Endothelial cell (in vitro differentiated cells): ENCODE measurements around the gene MED31. TPM values are rescaled to one million over a fixed set of nuclear protein-coding genes. Genes with fewer than 3 reads are reported as not detected.
A peak's percentile ranks its signal among the peaks of the same experiment; 100 is the strongest.
"Not testable (repeated sequence)": the region's sequence is repeated elsewhere in the genome, so short reads cannot be mapped to it uniquely, and the experiment has no call there.

Source experiments
- DNase-seq: peaks from one replicate; pipeline ENCODE4 v3.0.0; 2021; ENCODE audit warnings: low spot score
- H3K27ac Mint-ChIP-seq: one replicate; pipeline ENCODE4 v1.8.0; 2021; ENCODE audit warnings: mixed read lengths, inconsistent platforms; ENCODE audit not compliant: unreplicated experiment
- H3K27me3 Mint-ChIP-seq: one replicate; pipeline ENCODE4 v1.8.0; 2021; ENCODE audit warnings: mild to moderate bottlenecking, moderate library complexity, mixed read lengths, inconsistent platforms; ENCODE audit not compliant: unreplicated experiment
- H3K36me3 Mint-ChIP-seq: one replicate; pipeline ENCODE4 v1.8.0; 2021; ENCODE audit warnings: mild to moderate bottlenecking, low read depth, mixed read lengths, inconsistent platforms; ENCODE audit not compliant: unreplicated experiment
- H3K4me1 Mint-ChIP-seq: one replicate; pipeline ENCODE4 v1.8.0; 2021; ENCODE audit warnings: mild to moderate bottlenecking, mixed read lengths, inconsistent platforms; ENCODE audit not compliant: unreplicated experiment
- H3K4me3 Mint-ChIP-seq: one replicate; pipeline ENCODE4 v1.8.0; 2021; ENCODE audit warnings: mild to moderate bottlenecking, mixed read lengths, inconsistent platforms; ENCODE audit not compliant: unreplicated experiment
- H3K9me3 Mint-ChIP-seq: one replicate; pipeline ENCODE4 v1.8.0; 2021; ENCODE audit warnings: mixed read lengths, inconsistent platforms; ENCODE audit not compliant: unreplicated experiment
- CTCF ChIP-seq: fragments of 200-600 bp; sonication (generic); IDR thresholded peaks from one replicate; pipeline ENCODE4 v1.5.0; 2021; ENCODE audit warnings: antibody characterized with exemption; ENCODE audit not compliant: unreplicated experiment
- total RNA-seq: library from RNA; stranded (reverse); fragmentation: NEBNext Ultra II Directional; extraction: Animal tissue kit (Norgen Biotek cat#: 25700); gene quantifications from one replicate; pipeline ENCODE4 v1.2.1, GENCODE V29; 2021; ENCODE audit not compliant: unreplicated experiment

Gene MED31
- total RNA-seq, 1 donor from 2014 or later = 18.3 TPM

DNA sequence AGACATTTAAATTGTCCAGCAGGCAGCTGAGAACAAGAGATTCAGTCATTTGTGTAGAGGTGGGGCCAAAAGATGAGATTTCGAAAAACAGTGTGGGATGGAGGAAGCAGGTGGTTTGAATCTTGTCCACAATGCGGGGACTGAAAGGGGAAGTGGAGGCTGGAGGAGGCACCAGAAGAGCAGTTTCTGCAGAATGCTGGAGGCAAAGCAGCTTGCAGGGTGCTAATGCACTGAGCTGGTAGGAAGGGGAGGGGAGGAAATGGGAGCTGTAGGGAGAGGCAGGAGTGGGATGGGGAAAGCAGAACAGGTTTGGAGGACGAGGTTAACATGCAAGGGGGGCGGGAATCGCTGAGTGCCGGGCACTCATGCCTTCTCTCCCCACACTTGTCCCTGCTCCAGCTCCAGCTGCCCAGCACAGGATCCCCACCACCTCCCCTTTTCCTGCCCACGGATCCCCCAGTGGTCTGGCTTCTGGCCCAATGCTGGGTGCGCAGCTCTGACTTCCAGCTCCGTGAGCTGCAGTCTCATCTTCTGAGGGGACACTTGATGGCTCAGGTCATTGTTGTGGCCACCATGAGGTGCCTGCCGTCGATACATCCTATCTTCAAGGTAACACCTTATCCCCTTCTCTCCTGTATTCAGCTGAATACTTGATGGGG is 9.5 kb upstream of the MED31 start:
- TF ChIP-seq CTCF = no peak
- H3K9me3 Mint-ChIP-seq = no peaks in the 10 kb centered on the region
- peaks cover 8% of the 10 kb centered on the region for H3K4me1 Mint-ChIP-seq
- H3K27ac Mint-ChIP-seq = no peak overlapping the region
- no peaks in the 10 kb centered on the region for H3K36me3 Mint-ChIP-seq
- no peak overlapping the region for H3K4me3 Mint-ChIP-seq
- peaks cover 7% of the 10 kb centered on the region for H3K27me3 Mint-ChIP-seq
- no peak for DNase-seq

- peaks cover 10% of the 10 kb centered on the region for H3K27me3 Mint-ChIP-seq
- H3K9me3 Mint-ChIP-seq = no peaks in the 10 kb centered on the region
- no peak for TF ChIP-seq CTCF
- no peak overlapping the region for H3K27ac Mint-ChIP-seq
- H3K4me1 Mint-ChIP-seq = peaks cover 12% of the 10 kb centered on the region
- H3K36me3 Mint-ChIP-seq = no peaks in the 10 kb centered on the region
- DNase-seq = no peak
- H3K4me3 Mint-ChIP-seq = no peak overlapping the region
Measured at GRCh38 chr17:6660101-6660500, 8.7 kb upstream of the MED31 start.

GRCh38 chr17:6658411-6658810 is 7.0 kb upstream of the MED31 start:
- peaks cover 12% of the 10 kb centered on the region for H3K27me3 Mint-ChIP-seq
- H3K36me3 Mint-ChIP-seq, H3K9me3 Mint-ChIP-seq, DNase-seq, H3K27ac Mint-ChIP-seq, H3K4me3 Mint-ChIP-seq: not testable (repeated sequence)
- H3K4me1 Mint-ChIP-seq = peaks cover 20% of the 10 kb centered on the region

DNA sequence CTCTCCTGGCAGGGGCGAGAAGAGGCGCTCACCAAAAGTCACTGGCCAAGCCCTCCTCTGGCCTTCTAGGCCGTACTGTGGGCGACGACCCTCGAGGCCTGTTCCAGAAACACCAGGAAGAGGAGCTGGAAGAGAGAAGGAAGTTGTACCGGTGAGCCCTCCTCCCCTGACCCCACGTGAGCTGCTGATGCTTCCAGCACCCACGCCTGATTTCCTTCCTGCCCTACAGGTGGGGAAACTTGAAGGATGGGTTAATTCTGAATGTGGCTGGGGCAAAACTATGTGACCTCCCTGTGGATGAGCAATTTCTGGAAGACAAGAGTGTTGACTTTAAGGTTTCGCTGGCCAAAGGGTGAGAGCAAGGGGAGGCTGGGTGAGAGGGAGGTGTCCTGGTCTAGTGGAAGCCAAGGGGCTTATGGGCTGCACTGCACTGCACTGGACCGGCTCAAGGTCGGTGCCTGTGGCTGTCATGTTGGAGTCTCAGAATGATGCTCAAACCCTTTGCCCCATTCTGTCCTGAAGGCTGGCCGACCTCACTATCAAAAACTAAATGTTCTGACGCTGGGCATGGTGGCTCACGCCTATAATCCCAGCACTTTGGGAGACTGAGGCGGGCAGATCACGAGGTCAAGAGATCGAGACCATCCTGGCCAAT is 6.4 kb upstream of the MED31 start:
- Mint-ChIP-seq H3K9me3 (no peaks in the 10 kb centered on the region), H3K36me3 (no peaks in the 10 kb centered on the region), H3K27me3 (peaks cover 12% of the 10 kb centered on the region), H3K4me3 (peak overlapping the region; percentile 60), H3K27ac (no peak overlapping the region), H3K4me1 (peaks cover 20% of the 10 kb centered on the region)
- DNase-seq = no peak
- no peak for TF ChIP-seq CTCF

DNA sequence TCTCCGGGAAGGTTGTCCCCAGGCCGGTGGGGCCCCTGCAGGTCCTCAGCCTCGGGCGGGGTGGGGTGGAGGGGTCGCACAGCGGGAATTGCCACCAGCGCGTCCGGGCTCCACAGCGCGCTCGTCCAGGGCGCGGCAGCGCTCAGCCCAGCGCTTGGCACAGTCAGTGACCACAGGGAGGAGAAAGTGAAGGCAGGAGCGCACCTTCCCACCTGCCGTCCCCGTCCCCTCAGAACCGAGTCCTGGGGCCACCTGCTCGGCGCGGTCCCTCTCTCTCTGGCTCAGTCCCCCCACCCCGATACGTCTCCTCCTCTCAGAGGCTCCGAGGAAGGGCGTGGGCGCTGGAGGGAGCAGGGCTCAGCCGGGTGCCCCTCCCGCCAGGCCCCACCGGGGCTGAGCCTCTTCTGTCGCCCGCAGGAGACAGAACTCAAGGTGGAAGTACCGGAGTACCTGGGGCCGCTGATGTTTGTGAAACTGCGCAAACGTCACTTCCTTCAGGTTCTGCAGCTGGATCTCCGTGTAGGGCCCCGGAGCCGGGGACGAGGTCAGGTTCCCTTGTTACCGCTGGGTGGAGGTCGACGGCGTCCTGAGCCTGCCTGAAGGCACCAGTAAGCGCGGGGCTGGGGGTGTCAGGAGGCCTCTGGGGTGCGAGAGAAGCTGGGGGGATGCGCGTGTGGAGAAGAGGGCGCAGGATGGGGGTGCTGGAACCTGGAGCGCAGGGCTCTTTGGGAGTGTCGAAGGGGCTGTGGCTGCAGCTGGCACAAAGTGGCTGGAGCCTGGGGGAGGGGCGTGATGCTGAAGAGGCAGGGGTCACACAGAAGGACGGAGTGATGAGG is 5.6 kb upstream of the MED31 start:
- not testable (repeated sequence) for H3K36me3 Mint-ChIP-seq, H3K27ac Mint-ChIP-seq, DNase-seq, H3K9me3 Mint-ChIP-seq
- H3K4me3 Mint-ChIP-seq = peak overlapping the region; percentile 60
- H3K4me1 Mint-ChIP-seq = peaks cover 20% of the 10 kb centered on the region
- H3K27me3 Mint-ChIP-seq = peaks cover 12% of the 10 kb centered on the region

DNA sequence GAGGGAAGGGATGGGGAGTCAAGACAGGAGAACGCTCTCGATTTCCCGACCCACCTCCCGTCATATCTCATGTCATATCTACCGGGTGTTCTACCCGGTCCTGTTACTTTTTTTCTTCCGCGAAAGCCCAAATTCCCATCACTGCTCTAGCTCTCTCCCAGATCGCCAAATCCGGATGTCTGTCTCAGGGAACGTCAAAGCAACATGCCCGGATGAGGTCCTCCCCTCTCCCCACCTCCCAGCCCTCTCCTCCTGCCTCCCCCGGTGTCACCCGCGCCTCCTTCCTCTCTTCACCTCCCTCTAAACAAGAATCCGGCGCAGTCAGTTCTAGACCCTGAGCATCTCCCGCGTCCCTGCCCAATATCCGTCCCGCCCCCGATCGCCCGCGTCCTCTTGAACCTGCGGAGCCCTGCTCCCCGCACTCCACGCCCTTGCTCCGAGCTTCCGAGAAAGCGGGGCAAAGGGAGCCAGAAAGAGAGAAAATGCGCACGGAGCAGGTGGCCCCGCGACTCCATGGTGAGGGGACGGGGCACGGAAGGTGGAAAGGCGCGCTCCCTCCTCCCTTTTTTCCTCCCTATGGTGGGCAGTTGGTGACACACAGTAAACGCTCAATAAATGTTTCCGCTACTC is 4.4 kb upstream of the MED31 start:
- not testable (repeated sequence) for H3K9me3 Mint-ChIP-seq, H3K27ac Mint-ChIP-seq, H3K36me3 Mint-ChIP-seq, DNase-seq
- H3K27me3 Mint-ChIP-seq = peaks cover 16% of the 10 kb centered on the region
- H3K4me1 Mint-ChIP-seq = peaks cover 25% of the 10 kb centered on the region
- peak overlapping the region; percentile 83 for H3K4me3 Mint-ChIP-seq
